Prostate gland (tissue), 2 donors: ENCODE measurements around the gene P2RY8. TPM values are rescaled to one million over a fixed set of nuclear protein-coding genes. Genes with fewer than 3 reads are reported as not detected.
"Not testable (repeated sequence)": the region's sequence is repeated elsewhere in the genome, so short reads cannot be mapped to it uniquely, and the experiment has no call there.

Source experiments
- DNase-seq: peaks from one replicate; pipeline ENCODE4 v3.0.0-alpha.2; 2019; ENCODE audit warnings: low spot score
- H3K27ac ChIP-seq, 2 donors: fragments of 200-600 bp; sonication (generic); 2 replicates each; pipeline ENCODE4 v1.5.1; 2017 to 2019
- H3K27me3 ChIP-seq: fragments of 200-600 bp; sonication (generic); replicated peaks from 2 replicates; pipeline ENCODE4 v1.5.1; 2019; ENCODE audit not compliant: insufficient read depth
- H3K36me3 ChIP-seq, 2 donors: fragments of 200-600 bp; sonication (generic); 1 replicate in 1 of 2; 2 replicates in 1 of 2; pipeline versions ENCODE4 v1.5.1 to v1.8.1; 2017 to 2019
- H3K4me1 ChIP-seq: fragments of 200-600 bp; sonication (generic); replicated peaks from 2 replicates; pipeline ENCODE4 v1.5.1; 2019
- H3K4me3 ChIP-seq, 2 donors: fragments of 200-600 bp; sonication (generic); 2 replicates each; pipeline ENCODE4 v1.5.1; 2017 to 2019
- H3K9me3 ChIP-seq: fragments of 200-600 bp; sonication (generic); 2 replicates; pipeline ENCODE4 v1.5.1; 2017
- CTCF ChIP-seq, 4 experiments: fragments of 200-600 bp in 2 of 4; fragments of 450-650 bp in 2 of 4; sonication (generic) in 2 of 4; IDR thresholded peaks; 1 replicate in 3 of 4; 2 replicates in 1 of 4; pipeline ENCODE4 v1.5.1; 2016 to 2019; ENCODE audit warnings: antibody characterized with exemption in 4 of 4, mild to moderate bottlenecking in 2 of 4, moderate library complexity in 2 of 4
- POLR2A ChIP-seq: fragments of 450-650 bp; IDR thresholded peaks from one replicate; pipeline ENCODE4 v1.6.1; 2016; ENCODE audit warnings: antibody characterized with exemption, mild to moderate bottlenecking
- POLR2AphosphoS5 ChIP-seq: sonication (generic); formaldehyde crosslinking; IDR thresholded peaks from one replicate; pipeline ENCODE4 v1.6.1; 2017; ENCODE audit warnings: antibody characterized with exemption
- WGBS: methylation state at CpG from one replicate; pipeline ENCODE4 v1.1.5; 2018; 5-methylcytosine and 5-hydroxymethylcytosine counted together
- intact Hi-C: fragments of 100-400 bp; cut with DNase I; formaldehyde crosslinking; loops from one replicate; pipeline ENCODE4 v1.14.2; 2022
- total RNA-seq, 2 donors: library from RNA; depleted of rRNA; stranded (reverse); fragments of >200 nt; gene quantifications; one replicate each; pipeline ENCODE4 v1.1.0, GENCODE V29; 2016

P2RY8 gene
- total RNA-seq, 2 donors from 2014 or later = 0.59 to 1.8 TPM

GRCh38 chrX:1477229-1477628, 59.8 kb downstream of the P2RY8 start:
- TF ChIP-seq POLR2A = no peak
- TF ChIP-seq CTCF (IDR thresholded peaks at IDR 0.05) = no peak
- TF ChIP-seq POLR2AphosphoS5 = no peak
- H3K9me3 ChIP-seq = no peaks in the 10 kb centered on the region
- WGBS = 72% methylated on average over 3 of the region's 3 CpGs
- no peak overlapping the region for H3K4me3 ChIP-seq
- no peaks in the 10 kb centered on the region for H3K36me3 ChIP-seq
- no peak for DNase-seq
- intact Hi-C loops = no loop called here
- H3K27me3 ChIP-seq = no peaks in the 10 kb centered on the region
- H3K27ac ChIP-seq = no peak overlapping the region
- no peaks in the 10 kb centered on the region for H3K4me1 ChIP-seq

- TF ChIP-seq POLR2AphosphoS5 (no peak), POLR2A (no peak), CTCF (IDR thresholded peaks at IDR 0.05) (no peak)
- 83% methylated on average over 5 of the region's 5 CpGs for WGBS
- Histone ChIP-seq H3K36me3 (no peaks in the 10 kb centered on the region), H3K27ac (no peak overlapping the region), H3K4me3 (no peak overlapping the region), H3K27me3 (no peaks in the 10 kb centered on the region), H3K9me3 (no peaks in the 10 kb centered on the region), H3K4me1 (no peaks in the 10 kb centered on the region)
- intact Hi-C loops = no loop called here
- DNase-seq = no peak
These were observed 60.3 kb downstream of the P2RY8 start for GRCh38 chrX:1476682-1477081.

- WGBS = 95% methylated on average over 1 of the region's 1 CpG
- H3K27me3 ChIP-seq = no peaks in the 10 kb centered on the region
- no peaks in the 10 kb centered on the region for H3K4me1 ChIP-seq
- no peak for DNase-seq
- no peaks in the 10 kb centered on the region for H3K9me3 ChIP-seq
- no peak overlapping the region for H3K4me3 ChIP-seq
- TF ChIP-seq POLR2A = no peak
- TF ChIP-seq CTCF (IDR thresholded peaks at IDR 0.05) = no peak
- TF ChIP-seq POLR2AphosphoS5 = no peak
- no peaks in the 10 kb centered on the region for H3K36me3 ChIP-seq
- intact Hi-C loops = no loop called here
- H3K27ac ChIP-seq = no peak overlapping the region
These were observed 61.1 kb downstream of the P2RY8 start for GRCh38 chrX:1475881-1476280.

- Histone ChIP-seq H3K27ac (no peak overlapping the region), H3K4me1 (no peaks in the 10 kb centered on the region), H3K36me3 (no peaks in the 10 kb centered on the region), H3K27me3 (no peaks in the 10 kb centered on the region), H3K4me3 (no peak overlapping the region), H3K9me3 (no peaks in the 10 kb centered on the region)
- 89% methylated on average over 4 of the region's 4 CpGs for WGBS
- intact Hi-C loops = no loop called here
- TF ChIP-seq CTCF (IDR thresholded peaks at IDR 0.05) (no peak), POLR2A (no peak), POLR2AphosphoS5 (no peak)
- DNase-seq = no peak
These were observed 61.5 kb downstream of the P2RY8 start for GRCh38 chrX:1475481-1475880.

- H3K36me3 ChIP-seq, H3K9me3 ChIP-seq, H3K27me3 ChIP-seq, H3K4me3 ChIP-seq, H3K4me1 ChIP-seq, intact Hi-C loops, H3K27ac ChIP-seq, DNase-seq: not testable (repeated sequence)
- WGBS = 55% methylated on average over 2 of the region's 2 CpGs
These were observed 62.4 kb downstream of the P2RY8 start for GRCh38 chrX:1474593-1474992.
